ENCODE results near the gene PJVK. TPM values are rescaled to one million over a fixed set of nuclear protein-coding genes. Genes with fewer than 3 reads are reported as not detected.

Gene PJVK
- total and polyA plus RNA-seq, 2 experiments from 2014 or later: 3.9 to 4.6 TPM

DNA sequence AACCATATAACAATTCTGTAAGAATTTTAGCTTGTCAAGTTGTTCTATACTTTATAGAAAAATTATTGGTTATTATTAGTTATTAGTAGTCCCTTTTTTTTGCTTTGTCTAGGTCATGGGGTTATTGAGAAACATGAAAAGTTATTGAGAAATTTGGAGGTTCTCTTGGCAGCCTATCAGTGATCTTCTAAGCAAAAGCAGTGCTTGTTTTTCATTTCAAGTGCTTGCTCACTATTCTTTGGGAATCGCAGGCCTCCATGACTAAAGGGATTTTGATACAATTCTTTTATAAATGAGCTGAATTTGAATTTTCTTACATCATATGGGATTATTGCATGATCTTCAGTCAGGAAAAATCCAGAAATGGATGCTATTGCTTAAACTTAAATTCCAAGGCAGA, 54.9 kb downstream of the PJVK start:
- no peak overlapping the region for H3K27ac ChIP-seq
- no peak overlapping the region for H2AFZ ChIP-seq
- no peaks in the 10 kb centered on the region for H4K20me1 ChIP-seq (ENCODE audit: insufficient read depth, poor library complexity, severe bottlenecking)
- H3K79me2 ChIP-seq: no peaks in the 10 kb centered on the region
- no peaks in the 10 kb centered on the region for H3K9me3 ChIP-seq (ENCODE audit: low read depth)
- TF ChIP-seq EZH2 (IDR thresholded peaks at IDR 0.05; ENCODE audit: borderline replicate concordance) (no peak), EZH2phosphoT487 (IDR thresholded peaks at IDR 0.05; ENCODE audit: low read depth, severe bottlenecking, unreplicated experiment) (no peak)
- TF ChIP-seq, protein P1, sequence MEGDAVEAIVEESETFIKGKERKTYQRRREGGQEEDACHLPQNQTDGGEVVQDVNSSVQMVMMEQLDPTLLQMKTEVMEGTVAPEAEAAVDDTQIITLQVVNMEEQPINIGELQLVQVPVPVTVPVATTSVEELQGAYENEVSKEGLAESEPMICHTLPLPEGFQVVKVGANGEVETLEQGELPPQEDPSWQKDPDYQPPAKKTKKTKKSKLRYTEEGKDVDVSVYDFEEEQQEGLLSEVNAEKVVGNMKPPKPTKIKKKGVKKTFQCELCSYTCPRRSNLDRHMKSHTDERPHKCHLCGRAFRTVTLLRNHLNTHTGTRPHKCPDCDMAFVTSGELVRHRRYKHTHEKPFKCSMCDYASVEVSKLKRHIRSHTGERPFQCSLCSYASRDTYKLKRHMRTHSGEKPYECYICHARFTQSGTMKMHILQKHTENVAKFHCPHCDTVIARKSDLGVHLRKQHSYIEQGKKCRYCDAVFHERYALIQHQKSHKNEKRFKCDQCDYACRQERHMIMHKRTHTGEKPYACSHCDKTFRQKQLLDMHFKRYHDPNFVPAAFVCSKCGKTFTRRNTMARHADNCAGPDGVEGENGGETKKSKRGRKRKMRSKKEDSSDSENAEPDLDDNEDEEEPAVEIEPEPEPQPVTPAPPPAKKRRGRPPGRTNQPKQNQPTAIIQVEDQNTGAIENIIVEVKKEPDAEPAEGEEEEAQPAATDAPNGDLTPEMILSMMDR (IDR thresholded peaks at IDR 0.05; ENCODE audit: poor library complexity): no peak
- H3K36me3 ChIP-seq (replicated peaks; ENCODE audit: insufficient read depth, low read depth): peaks cover 3% of the 10 kb centered on the region
- no peaks in the 10 kb centered on the region for H3K9me2 ChIP-seq (replicated peaks; ENCODE audit: insufficient read depth)
- no peak overlapping the region for H3K4me3 ChIP-seq
- no peaks in the 10 kb centered on the region for H3K27me3 ChIP-seq
- H3K4me1 ChIP-seq (ENCODE audit: insufficient read depth): no peaks in the 10 kb centered on the region
- DNase-seq (ENCODE audit: low spot score): no peak
- H3K4me2 ChIP-seq: no peak overlapping the region
- 94% methylated on average over 1 of the region's 1 CpG for WGBS (ENCODE audit: low lambda C conversion rate, missing lambda C conversion rate)

DNA sequence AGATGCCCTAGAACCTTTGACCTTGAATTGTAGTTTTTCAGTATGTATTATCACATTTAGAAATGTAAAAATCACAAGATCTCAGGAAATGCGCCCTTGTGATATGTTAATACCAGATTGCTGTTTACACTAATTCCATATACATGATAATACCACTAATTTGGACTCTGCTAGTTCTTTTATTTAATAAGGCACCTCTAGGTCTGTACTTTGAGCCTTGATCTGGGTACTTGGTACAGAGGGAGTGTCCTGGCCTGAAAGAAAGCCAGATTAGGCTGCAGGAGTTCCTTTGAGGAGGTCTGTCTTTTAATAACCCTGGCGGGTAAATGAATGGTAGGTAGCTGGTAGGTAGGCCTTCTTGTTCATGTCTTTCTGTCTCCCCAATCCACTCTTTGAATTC, 55.3 kb downstream of the PJVK start:
- Histone ChIP-seq H3K9me2 (replicated peaks; ENCODE audit: insufficient read depth) (no peaks in the 10 kb centered on the region), H3K27me3 (no peaks in the 10 kb centered on the region), H4K20me1 (ENCODE audit: insufficient read depth, poor library complexity, severe bottlenecking) (no peaks in the 10 kb centered on the region), H3K4me1 (ENCODE audit: insufficient read depth) (no peaks in the 10 kb centered on the region), H2AFZ (no peak overlapping the region), H3K27ac (no peak overlapping the region), H3K4me2 (no peak overlapping the region), H3K79me2 (no peaks in the 10 kb centered on the region), H3K4me3 (no peak overlapping the region), H3K36me3 (replicated peaks; ENCODE audit: insufficient read depth, low read depth) (no peaks in the 10 kb centered on the region), H3K9me3 (ENCODE audit: low read depth) (no peaks in the 10 kb centered on the region)
- DNase-seq (ENCODE audit: low spot score): no peak
- no peak for TF ChIP-seq EZH2 (IDR thresholded peaks at IDR 0.05; ENCODE audit: borderline replicate concordance)
- TF ChIP-seq, protein P1 (IDR thresholded peaks at IDR 0.05; ENCODE audit: poor library complexity): no peak
- no peak for TF ChIP-seq EZH2phosphoT487 (IDR thresholded peaks at IDR 0.05; ENCODE audit: low read depth, severe bottlenecking, unreplicated experiment)
- 89% methylated on average over 2 of the region's 2 CpGs for WGBS (ENCODE audit: low lambda C conversion rate, missing lambda C conversion rate)

GRCh38 chr2:178506949-178507348, 55.8 kb downstream of the PJVK start:
- 82% methylated on average over 1 of the region's 1 CpG for whole genome bisulfite sequencing (ENCODE audit: low lambda C conversion rate, missing lambda C conversion rate)
- no peaks in the 10 kb centered on the region for H4K20me1 ChIP-seq (ENCODE audit: insufficient read depth, poor library complexity, severe bottlenecking)
- no peaks in the 10 kb centered on the region for H3K36me3 ChIP-seq (replicated peaks; ENCODE audit: insufficient read depth, low read depth)
- H3K27ac ChIP-seq: no peak overlapping the region
- no peaks in the 10 kb centered on the region for H3K9me3 ChIP-seq (ENCODE audit: low read depth)
- no peaks in the 10 kb centered on the region for H3K9me2 ChIP-seq (replicated peaks; ENCODE audit: insufficient read depth)
- H3K4me2 ChIP-seq: no peak overlapping the region
- no peak for DNase-seq (ENCODE audit: low spot score)
- no peaks in the 10 kb centered on the region for H3K79me2 ChIP-seq
- H2AFZ ChIP-seq: no peak overlapping the region
- TF ChIP-seq EZH2 (IDR thresholded peaks at IDR 0.05; ENCODE audit: borderline replicate concordance): no peak
- TF ChIP-seq, protein P1 (IDR thresholded peaks at IDR 0.05; ENCODE audit: poor library complexity): no peak
- no peak for TF ChIP-seq EZH2phosphoT487 (IDR thresholded peaks at IDR 0.05; ENCODE audit: low read depth, severe bottlenecking, unreplicated experiment)
- no peaks in the 10 kb centered on the region for H3K4me1 ChIP-seq (ENCODE audit: insufficient read depth)
- no peaks in the 10 kb centered on the region for H3K27me3 ChIP-seq
- H3K4me3 ChIP-seq: no peak overlapping the region

DNA sequence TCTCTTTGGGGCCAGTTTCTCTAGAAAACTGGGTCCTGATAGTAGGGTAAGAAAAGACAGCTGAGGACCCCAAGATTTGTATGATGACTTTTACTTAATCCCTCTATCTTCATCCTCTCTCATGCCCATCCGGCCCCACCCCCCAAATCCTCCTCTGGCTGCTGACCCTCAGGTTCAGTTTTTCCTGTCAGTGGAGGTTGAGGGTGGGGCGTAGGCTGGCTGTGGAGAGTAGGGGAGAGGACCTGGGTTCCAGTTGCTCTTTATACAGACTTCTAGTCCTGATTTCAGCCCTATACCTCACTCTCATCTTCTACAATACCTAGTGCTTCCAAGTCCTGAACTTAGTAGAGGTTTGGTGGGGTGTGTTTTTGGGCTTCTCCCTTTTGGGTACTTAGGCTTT, 57.5 kb downstream of the PJVK start:
- Histone ChIP-seq H3K36me3 (replicated peaks; ENCODE audit: insufficient read depth, low read depth) (no peaks in the 10 kb centered on the region), H3K4me3 (no peak overlapping the region), H3K79me2 (no peaks in the 10 kb centered on the region), H3K4me2 (no peak overlapping the region), H3K9me2 (replicated peaks; ENCODE audit: insufficient read depth) (no peaks in the 10 kb centered on the region), H3K27ac (no peak overlapping the region), H2AFZ (no peak overlapping the region), H3K27me3 (no peaks in the 10 kb centered on the region), H4K20me1 (ENCODE audit: insufficient read depth, poor library complexity, severe bottlenecking) (no peaks in the 10 kb centered on the region), H3K9me3 (ENCODE audit: low read depth) (no peaks in the 10 kb centered on the region), H3K4me1 (ENCODE audit: insufficient read depth) (no peaks in the 10 kb centered on the region)
- DNase-seq (ENCODE audit: low spot score): no peak
- no peak for TF ChIP-seq EZH2 (IDR thresholded peaks at IDR 0.05; ENCODE audit: borderline replicate concordance)
- TF ChIP-seq EZH2phosphoT487 (IDR thresholded peaks at IDR 0.05; ENCODE audit: low read depth, severe bottlenecking, unreplicated experiment): no peak
- TF ChIP-seq, protein P1 (IDR thresholded peaks at IDR 0.05; ENCODE audit: poor library complexity): no peak
- WGBS (ENCODE audit: low lambda C conversion rate, missing lambda C conversion rate): 96% methylated on average over 2 of the region's 2 CpGs

Measured in hepatocyte (in vitro differentiated cells).